H1 (cell line): ENCODE measurements around the gene SLC19A3. TPM values are rescaled to one million over a fixed set of nuclear protein-coding genes. Genes with fewer than 3 reads are reported as not detected.

Source experiments
- CHD1 ChIP-seq: IDR thresholded peaks from 2 replicates; pipeline ENCODE4 v1.6.1; 2012; ENCODE audit warnings: low read depth, low read length, improper control_type of control experiment
- E2F6 ChIP-seq: IDR thresholded peaks from 2 replicates; pipeline ENCODE4 v1.6.1; 2012; ENCODE audit warnings: inconsistent platforms
- EZH2 ChIP-seq: fragments of 200-600 bp; sonication (generic); IDR thresholded peaks from 2 replicates; pipeline ENCODE4 v1.7.1; 2012; ENCODE audit warnings: low read depth, mild to moderate bottlenecking, moderate library complexity, low read length, inconsistent platforms; ENCODE audit not compliant: severe bottlenecking
- GTF2F1 ChIP-seq: IDR thresholded peaks from 2 replicates; pipeline ENCODE4 v1.6.1; 2012; ENCODE audit warnings: low read depth, low read length, improper control_type of control experiment, borderline replicate concordance
- KDM1A ChIP-seq: fragments of 200-600, 300-600 bp; sonication (generic); IDR thresholded peaks from 2 replicates; pipeline ENCODE4 v1.7.1; 2016; ENCODE audit warnings: mild to moderate bottlenecking, low read length, borderline replicate concordance
- RXRA ChIP-seq: IDR thresholded peaks from 2 replicates; pipeline ENCODE4 v1.6.1; 2011; ENCODE audit warnings: low read depth, mild to moderate bottlenecking, low read length, moderate library complexity; ENCODE audit not compliant: insufficient read depth
- SP4 ChIP-seq: IDR thresholded peaks from 2 replicates; pipeline ENCODE4 v1.6.1; 2012; ENCODE audit warnings: low read length, inconsistent platforms
- polyA plus RNA-seq, 7 experiments: library from polyadenylated mRNA; depleted of rRNA in 3 of 7; stranded (reverse) in 5 of 7; unstranded in 2 of 7; fragments of >200 nt in 5 of 7; fragments of 200-250 nt in 2 of 7; gene quantifications; 1 replicate in 5 of 7; 2 replicates in 1 of 7; 4 replicates in 1 of 7; pipeline versions ENCODE4 v1.2.1 to v1.2.3, GENCODE V29; 2011 to 2013; ENCODE audit warnings: missing spikeins in 2 of 7, mixed read lengths in 2 of 7
- total RNA-seq: library from RNA; stranded (reverse); fragmentation: NEBNext Ultra II Directional; extraction: Animal tissue kit (Norgen Biotek cat#: 25700); gene quantifications from 2 replicates; pipeline ENCODE4 v1.2.1, GENCODE V29; 2021

The SLC19A3 gene
- total and polyA plus RNA-seq, 2 of the 8 experiments (the other 6 are each of a cell fraction or from before 2014, with no cell fraction given), result 7.0 to 9.8 TPM

DNA sequence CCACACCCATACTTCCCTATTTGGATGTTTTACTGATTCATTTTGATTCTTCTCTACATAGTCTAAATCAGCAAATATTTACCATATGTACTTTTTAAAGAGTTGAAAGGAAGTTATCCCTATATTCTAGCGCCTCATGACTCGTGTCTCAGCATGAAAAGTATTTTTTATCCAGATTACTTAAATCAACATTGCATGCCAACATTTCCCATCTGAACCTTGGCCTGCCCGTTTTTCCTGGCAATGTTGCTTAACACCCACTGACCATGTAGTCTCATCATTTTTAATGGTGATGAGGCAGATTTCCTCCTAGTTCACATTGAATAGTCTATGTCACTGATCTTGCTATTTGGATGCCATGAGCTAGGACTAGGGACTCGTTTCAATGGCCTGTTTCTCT is 64.4 kb downstream of the SLC19A3 start (continued):
- TF ChIP-seq EZH2 (no peak), GTF2F1 (no peak), CHD1 (no peak), KDM1A (no peak), E2F6 (no peak), RXRA (no peak), SP4 (no peak)
